ENCODE data around the gene TIGD3.

- no peak for TF ChIP-seq POLR2A (IDR thresholded peaks at IDR 0.05)
- TF ChIP-seq CTCF (IDR thresholded peaks at IDR 0.05) = no peak
Observed at GRCh38 chr11:65329478-65329877, 25.1 kb upstream of the TIGD3 start.

Measured in right lobe of liver (tissue), 4 donors.